Stimulated activated CD4-positive, alpha-beta T cell treated with anti-CD3 and anti-CD28 coated beads, TNF-alpha, amount 100 ng/mL, for 24 hours (primary cell): ENCODE results near the gene S100A5.
"Not testable (repeated sequence)": the region's sequence is repeated elsewhere in the genome, so short reads cannot be mapped to it uniquely, and the experiment has no call there.

Experiments used
- DNase-seq, 3 experiments: peaks; one replicate each; pipeline ENCODE4 v3.0.0-alpha.2; 2020; ENCODE audit warnings: low read depth in 3 of 3

The S100A5 gene

DNA sequence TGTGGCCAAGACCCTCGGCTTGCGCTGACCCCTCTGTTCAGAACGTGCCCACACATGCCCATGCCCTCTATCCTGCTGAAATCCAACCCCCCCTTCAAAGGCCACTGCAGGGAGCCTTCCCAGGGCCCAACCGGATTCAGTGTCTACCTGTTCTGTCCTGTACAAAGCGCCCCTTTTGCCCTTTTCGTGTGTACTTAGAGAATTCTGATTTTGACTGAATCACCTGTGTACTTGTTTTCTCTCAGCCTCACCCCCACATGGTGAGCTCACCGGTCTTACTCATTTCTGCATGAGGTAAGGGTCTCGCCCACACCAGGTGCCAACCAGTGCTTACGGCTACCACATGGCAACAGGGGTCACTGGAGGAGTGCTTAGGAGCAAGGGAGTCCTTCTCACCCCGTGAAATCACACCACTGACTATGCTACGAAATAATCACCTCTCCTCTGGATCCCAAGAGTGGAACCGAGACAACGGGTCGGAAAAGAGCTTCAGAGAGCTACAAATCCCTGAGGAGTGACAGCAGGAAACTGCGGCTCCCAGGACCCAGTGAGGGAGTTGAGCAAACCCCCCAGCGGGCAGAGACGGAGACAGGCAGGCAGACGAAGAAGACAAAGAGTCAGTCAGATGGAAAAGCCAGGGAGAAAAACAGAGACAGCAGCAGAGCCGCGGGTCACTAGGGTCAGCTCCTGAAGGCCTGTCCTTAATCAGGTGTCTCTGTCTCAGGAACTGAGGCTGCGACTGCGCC lies 27.1 kb upstream of the S100A5 start:
- peak in 2 of 3 experiments; percentile 24 to 48 for DNase-seq

DNA sequence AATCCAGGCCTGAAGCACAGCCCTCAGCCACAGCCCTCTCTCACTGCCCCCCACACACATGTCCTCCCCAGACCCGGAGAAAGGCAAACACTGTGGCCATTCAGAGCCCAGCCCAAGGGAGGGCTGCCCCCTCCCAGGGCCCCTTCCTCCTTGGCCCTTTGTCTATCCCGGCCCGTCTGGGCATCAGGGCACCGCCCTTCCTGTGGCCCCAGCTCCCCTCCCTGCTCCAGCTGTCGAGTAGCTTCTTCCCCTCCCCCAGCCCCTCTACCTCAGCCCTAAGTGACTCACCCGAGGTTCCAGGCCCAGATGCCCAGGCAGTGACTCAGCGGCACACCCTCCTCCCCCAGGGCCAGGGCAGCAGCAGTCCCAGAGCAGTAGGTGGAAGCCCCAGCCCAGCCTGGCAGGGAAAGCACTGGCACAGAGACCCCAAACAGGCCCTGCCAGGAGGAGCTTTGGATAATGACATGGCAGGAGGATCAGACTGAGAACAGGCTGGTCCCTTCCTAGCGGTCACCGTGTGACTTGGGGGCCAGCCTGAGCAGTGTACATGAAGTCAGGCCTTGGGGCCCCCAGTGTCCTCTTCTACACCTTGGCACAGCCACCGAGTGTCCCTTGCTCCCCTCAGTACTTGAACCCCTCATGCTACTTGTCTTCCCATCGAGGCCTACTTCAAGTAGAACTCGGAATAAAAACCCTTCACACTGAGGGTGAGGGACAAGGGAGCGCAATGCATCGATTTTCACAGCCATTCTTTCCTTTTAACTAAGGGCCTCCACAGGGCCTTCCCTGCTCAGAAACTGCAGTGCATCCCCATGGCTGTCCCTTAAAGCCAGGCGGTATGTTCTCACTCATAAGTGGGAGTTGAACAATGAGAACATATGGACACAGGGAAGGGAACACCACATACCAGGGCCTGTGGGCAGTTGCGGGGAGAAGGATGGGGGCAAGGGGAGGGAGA lies 26.0 kb upstream of the S100A5 start:
- peak; percentile 73 to 88 (median 75) for DNase-seq

DNA sequence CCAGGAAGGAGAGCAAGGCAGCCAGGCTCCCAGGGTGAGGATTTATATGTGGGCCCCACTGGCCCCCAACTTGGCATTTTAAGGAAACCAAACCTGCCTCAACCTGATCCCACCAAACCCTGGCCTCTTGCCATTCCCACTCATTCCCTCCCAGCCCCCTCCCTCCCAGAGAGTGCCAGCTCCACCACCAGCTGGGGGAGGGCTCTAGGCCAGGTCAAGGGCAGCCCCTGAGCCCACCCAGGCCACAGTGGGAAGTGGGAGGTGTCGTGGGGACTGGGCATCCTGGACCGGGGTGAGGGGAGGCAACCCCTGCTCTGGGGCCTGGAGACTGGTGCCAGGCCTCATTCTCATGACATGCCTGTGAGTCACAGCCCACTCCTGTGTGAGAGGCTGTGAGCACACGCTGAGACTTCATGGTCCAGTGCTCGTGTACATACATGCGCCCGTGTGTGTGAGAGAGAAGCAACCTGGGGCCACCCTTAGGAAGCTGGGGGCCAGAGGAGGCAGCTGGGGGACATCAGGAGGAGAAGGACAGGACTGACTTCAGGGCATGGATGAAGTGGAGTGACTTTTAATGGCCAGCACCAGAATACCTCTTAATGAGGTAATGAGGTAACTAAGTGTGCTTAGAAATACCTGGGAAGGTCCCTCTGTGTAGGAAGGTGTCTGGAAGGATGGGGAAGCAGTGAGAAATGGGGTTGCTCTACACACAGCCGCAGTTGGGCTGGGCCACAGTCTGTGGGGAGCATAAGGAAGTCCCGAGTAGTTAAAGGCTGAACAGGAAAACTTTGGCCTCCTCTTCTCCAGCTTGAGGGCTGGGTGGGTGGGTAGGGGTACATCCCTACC lies 25.0 kb upstream of the S100A5 start, which contains the start of gene S100A2:
Gene S100A2, minus strand, starts transcription at position 316 of the 846 bp plus-strand sequence. CDS start 1,967 bp downstream, outside the sequence.
- DNase-seq, result peak; percentile 31 to 56 (median 47)

DNA sequence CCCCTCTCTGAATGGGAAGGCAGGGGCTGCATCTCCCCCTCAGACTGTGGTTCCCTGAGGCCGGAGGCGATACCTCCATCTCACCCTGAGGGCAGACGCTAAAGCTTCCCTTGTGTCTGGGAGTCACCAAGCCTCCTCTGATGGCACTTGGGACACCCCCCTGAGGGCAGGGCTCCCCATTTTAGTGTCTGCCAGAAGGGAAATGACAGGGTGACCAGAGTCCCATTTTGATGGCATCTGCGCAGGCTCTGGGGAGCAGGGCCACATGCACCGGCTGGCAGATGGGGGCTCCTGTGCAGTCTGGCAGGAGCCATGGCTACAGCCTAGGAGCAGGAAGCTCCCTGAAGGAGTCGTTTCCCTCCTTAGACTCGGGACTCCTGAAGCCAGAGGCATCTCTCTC lies 23.3 kb upstream of the S100A5 start:
- DNase-seq, result no peak

DNA sequence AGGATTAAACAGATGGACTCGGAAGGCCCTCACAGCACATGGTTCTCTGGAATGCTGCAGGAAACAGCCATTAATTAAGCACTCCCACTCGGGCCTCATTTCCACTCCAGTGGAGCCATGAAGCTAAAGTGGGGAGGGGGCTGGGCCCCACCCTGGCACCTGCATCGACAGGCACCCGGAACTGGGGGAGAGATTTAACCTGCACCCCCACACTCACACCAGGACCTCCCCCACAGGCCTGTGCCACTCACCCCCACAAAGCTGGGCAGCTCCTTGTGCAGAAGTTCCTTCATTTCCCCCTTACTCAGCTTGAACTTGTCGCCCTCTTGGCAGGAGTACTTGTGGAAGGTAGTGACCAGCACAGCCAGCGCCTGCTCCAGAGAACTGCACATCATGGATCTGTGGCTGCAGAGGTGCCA lies 22.8 kb upstream of the S100A5 start:
- no peak for DNase-seq

DNA sequence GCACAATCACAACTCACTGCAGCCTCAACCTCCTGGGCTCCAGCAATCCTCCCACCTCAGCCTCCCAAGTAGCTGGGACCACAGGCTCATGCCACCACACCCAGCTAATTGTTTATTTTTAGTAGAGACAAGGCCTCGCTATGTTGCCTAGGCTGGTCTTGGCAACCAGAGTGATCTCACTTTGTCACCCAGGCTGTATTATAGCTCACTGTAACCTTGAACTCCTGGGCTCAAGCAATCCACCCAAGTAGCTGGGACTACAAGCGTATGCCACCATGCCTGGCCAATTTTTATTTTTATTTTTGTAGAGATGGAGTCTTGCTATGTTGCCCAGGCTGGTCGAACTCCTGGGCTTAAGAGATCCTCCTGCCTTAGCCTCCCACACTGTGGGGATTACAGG lies 21.3 kb upstream of the S100A5 start:
- not testable (repeated sequence) for DNase-seq

DNA sequence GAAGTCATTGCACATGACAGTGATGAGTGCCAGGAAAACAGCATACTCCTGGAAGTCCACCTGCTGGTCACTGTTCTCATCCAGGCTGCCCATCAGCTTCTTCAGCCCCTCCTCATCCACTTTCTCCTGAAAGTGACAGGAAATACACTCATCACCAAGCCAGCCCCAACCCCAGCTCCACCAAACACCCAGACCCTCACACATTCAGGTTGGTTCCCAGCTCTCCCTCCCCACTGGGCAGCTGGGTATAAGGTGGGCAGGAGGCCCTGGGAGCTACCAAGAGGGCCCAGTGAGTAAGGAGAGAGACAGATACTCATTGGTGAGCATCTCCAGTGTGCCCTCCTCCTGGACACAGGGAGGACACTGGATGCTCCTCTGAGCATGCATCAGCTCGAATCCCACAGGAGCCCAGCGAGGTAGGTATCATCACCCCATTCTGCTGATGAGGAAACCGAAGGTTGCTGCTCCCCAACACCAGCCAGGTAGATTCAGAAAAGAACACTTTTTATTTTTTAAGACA lies 20.8 kb upstream of the S100A5 start:
- no peak for DNase-seq

DNA sequence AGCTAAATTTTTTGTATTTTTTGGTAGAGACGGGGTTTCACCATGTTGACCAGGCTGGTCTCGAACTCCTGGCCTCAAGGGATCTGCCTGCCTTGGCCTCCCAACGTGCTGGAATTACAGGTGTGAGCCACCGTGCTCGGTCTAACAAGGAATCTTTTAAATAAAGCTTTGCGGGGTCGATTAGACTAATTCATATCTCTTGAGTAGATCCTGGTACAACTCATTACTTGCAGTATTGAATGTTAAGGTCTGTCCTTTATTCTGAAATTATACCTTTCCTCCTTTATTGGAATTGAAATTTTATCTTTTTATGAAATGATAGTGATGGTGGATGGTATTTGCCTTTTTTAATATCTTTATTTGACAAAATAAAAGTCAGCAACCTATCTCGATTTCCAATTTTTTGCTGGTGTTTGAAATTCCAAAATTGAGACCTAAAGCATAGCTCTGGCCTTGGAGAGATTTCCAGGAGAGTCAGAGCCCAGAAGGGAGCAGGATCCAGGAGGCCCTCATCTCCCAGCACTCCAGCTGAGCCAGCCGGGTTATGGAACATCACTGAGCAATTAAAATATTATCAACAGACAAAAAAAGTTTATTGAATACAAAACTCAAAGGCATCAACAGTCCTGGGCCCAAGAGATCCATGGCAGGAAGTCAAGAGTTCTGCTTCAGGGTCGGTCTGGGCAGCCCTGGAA lies 20.2 kb upstream of the S100A5 start:
- DNase-seq, result no peak

DNA sequence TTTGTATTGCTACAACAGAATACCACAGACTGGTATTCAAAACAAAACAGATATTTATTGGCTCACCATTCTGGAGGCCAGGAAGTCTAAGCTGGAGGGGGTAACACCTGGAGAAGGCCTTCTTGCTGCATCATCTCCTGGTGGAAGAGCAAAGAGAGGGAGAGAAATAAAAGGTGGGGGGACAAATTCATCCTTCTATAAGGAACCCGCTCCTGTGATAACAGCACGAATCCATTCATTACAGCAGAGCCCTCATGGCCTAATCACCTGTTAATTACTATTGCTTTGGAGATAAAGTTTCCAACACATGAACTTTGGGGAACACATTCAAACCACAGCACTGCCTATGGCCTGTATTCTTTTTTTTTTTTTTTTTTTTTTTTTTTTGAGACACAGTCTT lies 19.5 kb upstream of the S100A5 start:
- DNase-seq, result no peak

DNA sequence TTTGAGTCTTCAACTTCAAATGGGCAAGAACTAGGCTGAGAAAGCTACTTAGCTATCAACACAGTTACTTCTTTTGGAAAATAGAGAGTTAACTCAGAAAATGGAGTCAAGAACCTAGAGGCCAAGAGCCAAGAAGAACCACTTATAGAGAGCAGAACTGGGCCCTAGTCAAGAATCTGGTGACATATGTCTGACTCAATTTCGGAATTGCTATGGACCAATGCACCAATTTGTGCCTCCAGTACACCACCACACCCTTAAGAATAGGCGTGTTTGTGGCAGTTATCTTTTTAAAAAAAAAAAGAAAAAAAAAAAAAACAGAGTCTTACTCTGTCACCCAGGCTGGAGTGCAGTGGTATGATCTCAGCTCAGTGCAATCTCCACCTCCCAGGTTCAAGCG lies 17.1 kb upstream of the S100A5 start:
- no peak for DNase-seq

DNA sequence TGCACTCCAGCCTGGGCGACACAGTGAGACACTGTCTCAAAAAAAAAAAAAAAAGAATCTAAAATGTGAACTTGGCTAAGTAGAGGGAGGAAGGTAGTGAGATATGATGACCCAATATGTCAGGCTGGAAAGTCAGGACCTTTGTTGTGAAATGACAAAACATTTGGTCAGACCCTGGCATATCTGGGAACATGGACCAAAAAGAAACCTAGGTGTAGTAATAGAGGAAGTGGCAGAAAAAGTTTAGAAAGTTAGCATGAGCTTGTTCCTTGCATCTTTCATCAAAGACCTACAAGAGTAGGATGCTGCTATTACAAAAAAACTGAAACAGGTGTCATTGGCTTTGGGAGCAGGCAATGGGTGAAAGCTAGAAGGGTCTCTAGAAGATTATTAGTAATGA lies 15.6 kb upstream of the S100A5 start:
- DNase-seq, result no peak

DNA sequence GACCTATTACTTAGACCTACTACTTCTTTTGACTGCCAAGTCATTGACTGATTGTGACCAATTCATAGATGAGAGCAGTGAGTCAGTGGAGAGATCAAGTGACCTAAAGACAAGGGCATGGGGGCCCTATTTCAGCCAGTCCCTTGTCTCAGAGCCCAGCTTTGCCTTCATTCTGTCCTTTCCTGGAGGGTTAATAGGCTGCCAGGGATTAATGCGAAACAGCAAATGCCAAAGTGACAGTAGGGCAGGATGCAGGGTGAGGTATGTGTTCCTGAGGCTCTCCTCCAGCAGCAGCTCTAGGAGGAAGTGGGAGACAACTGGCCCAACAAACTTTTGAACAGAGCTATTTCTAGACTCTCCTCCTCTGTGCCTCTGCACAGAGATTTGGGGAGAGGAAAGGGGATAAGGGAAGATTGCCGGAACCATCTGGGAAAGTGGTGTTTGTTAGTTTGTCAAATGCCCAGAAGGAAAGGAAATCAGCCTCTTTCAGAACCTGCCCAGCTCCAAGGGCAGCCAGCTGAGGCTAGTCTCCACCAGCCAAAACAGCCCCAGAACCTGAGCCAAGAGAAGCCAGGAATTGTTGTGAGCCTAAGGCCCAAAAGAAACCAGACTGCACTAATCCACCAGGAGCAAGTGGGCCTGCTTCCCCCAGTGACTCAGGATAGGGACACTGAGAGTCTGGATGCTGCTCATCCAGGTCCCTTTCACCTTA lies 13.3 kb upstream of the S100A5 start:
- DNase-seq, result no peak

DNA sequence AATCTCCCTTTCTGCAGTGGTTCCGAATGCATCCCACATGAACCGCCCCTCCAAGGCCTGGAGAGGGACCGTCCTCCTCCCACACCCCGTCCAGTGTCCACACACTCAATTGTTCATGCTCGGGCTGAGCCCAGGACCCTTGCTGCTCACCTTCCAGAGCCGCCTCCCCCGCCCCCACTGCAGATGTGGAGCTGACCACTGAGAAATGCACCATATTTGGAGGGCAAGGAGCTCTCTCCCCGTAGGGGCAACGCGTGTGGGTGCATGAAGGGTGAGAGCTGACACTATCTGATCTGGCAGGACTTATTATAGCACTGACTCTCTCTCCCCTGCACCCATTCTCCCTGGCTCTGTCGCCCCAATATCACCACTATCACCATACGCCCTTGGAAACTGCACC lies 12.4 kb upstream of the S100A5 start:
- no peak for DNase-seq

DNA sequence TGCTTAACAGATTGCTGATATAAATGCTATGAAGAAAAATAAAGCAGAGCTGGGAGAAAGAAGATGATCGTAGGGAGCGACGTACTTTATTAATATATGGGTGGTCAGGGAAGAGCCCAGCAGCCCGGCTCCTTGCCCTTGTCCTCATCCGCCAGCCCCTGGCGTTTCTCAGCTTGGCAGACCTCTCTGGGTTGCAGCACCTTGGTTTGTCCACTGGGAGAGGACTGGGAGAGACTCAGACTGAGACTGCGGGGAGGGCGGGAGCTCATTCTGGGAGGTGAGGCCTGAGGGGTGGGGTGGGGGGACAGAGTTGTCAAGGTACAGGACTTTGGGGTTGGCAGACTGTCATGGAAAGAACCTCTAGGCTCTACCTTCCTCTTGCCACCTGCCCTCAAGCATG lies 11.6 kb upstream of the S100A5 start:
- no peak for DNase-seq

DNA sequence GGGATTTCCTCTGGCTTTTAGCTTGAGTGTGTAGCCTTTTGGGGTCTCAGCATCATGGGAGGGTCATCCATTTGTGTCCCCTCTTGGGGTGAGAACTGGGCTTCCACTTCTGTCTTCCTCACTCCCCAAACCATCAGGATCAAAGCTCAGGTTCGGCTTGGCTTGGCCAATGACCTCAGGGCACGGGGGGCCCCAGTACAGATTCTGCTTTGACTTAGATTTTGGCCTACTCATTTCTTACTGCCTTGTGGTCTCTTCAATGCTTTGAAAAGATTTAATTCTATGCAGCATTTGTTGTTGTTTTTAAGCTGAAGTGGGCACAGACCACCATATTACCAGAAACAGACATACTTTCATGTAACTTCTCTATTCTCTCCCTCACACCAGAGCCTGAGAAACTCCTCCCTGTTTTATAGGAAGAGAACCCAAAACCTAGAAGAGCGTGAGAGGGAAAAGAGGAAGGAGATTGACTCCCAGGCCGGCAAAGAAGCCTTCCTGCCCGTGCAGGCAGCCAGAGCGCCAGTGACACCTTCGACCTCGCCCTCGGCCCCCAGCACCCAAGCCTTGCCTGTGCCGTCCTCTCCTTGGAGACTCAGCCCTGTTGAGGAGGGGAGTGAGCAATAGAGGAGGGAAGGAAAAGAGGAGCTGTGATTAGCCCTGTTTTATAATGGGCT lies 10.2 kb upstream of the S100A5 start:
- DNase-seq, result no peak

DNA sequence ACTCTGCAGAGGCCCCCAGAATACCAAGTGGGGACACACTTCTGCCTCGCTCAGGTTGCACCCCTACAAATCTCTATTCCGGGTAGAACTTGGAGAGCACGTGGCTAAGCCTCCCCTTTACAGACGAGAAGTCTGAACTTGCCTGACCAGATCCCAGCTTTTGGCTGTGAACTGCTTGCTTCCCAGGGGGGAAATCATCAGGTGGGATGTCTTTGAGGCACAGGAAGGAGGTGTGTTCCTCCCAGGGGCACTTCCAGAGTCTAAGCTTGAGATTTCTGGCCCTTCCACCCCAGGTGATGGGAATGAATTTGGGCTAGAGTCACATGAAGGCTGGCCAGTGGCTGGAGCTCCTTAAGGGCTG lies 9.6 kb upstream of the S100A5 start:
- DNase-seq, result no peak

DNA sequence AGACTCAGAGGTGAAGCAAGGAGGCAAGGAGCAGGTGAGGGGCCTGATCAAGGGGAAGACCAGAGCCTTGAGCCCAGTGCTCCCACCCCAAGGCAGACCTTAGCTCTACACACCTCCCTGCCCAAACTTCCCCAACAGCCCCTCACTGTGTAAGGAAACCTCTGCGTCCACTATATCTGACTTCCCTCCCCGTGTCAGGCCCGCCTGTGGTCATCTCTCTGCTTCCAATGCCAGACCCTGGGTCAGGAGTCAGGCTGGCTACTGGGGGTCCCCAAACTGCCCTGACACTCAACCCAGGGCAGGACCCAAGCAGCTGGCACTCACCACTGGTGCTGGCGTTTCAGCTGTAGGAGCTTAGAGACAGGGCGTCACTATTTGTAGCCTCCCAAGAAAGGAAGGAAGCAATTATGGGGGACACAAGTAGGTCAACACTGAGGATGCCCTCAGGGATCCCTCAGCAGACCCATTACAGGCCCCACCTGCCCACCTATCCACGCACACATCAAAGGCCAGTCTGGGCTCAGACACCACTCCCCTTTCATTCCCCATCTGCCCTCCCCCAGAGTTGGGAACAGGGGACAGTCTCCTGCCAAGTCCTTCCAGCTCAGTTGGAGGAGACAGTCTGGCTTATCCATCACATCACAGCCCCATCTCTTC lies 9.1 kb upstream of the S100A5 start:
- no peak for DNase-seq

DNA sequence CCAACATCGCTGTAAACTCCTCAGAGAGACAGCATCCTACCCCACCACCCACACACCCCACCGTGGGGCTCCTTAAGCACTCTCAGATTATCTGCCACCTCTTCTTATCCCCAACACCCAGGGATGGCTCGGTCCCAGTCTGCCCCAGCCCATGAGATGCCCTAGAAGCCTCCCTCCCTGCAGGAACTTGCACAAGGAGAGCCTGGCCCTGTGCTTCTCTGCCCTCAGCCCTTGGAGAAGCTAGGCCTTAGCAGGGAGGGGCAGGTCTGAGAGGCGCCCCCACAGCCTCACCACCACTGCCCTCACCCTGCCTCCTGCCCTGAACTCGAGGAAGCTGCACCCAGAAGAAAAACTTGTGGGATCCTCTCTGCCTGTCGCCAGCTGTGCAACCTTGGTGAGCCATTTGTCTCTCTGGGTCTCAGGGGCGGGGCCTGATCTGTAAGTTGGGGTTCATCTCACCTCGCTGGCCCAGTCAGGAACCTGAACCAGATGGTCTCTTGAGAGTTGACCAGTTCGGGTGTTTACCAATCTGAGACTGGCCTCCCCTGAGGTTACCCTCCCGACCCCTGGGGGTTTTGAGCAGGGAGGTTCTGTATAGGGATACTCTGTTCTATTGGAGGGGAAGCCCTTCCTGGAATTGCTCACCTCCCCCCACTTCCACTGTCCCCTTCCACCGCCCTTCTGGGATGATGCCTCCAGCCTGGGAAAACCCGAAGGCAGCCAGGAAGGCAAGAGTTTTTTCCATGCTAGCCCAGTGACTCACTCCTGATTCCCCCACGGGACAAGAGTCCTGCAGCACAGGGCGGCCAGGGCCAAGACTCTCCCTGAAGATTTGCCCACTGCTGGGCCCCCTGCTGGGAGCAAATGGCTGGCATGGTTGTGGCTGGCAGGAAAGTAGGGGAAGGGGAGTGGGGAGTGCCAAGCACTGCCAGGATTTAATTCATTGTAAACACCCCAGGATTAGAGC lies 8.3 kb upstream of the S100A5 start, which contains the start of gene S100A3:
Gene S100A3, minus strand, starts transcription at position 537 of the 967 bp plus-strand sequence. CDS start 773 bp downstream, outside the sequence.
- DNase-seq, result no peak
